Cardiac muscle cell (in vitro differentiated cells and primary cell): ENCODE measurements around the gene GP1BA. TPM values are rescaled to one million over a fixed set of nuclear protein-coding genes. Genes with fewer than 3 reads are reported as not detected.
A peak's percentile ranks its signal among the peaks of the same experiment; 100 is the strongest.

Experiments
- DNase-seq, 2 donors: peaks; one replicate each; pipeline versions ENCODE4 v3.0.0 to v3.0.0-alpha.2; 2010 to 2017; ENCODE audit warnings: low read depth in 1 of 2, low spot score in 1 of 2
- H3K27ac ChIP-seq: fragments of 200-600 bp; sonication (generic); 2 replicates; pipeline ENCODE4 v1.5.1; 2016
- H3K27me3 ChIP-seq: fragments of 200-600 bp; sonication (generic); 2 replicates; pipeline ENCODE4 v1.6.0; 2016; ENCODE audit warnings: control low read depth
- H3K36me3 ChIP-seq: fragments of 200-600 bp; sonication (generic); 2 replicates; pipeline ENCODE4 v1.5.1; 2016; ENCODE audit warnings: control low read depth
- H3K4me1 ChIP-seq: fragments of 200-600 bp; sonication (generic); 2 replicates; pipeline ENCODE4 v1.8.1; 2017; ENCODE audit warnings: low read depth, mild to moderate bottlenecking, mixed run types
- H3K4me3 ChIP-seq: fragments of 200-600 bp; sonication (generic); 2 replicates; pipeline ENCODE4 v1.5.1; 2016; ENCODE audit warnings: mild to moderate bottlenecking
- H3K9me3 ChIP-seq: fragments of 200-600 bp; sonication (generic); 2 replicates; pipeline ENCODE4 v1.5.1; 2017; ENCODE audit warnings: low read depth, mild to moderate bottlenecking, control low read depth
- polyA plus RNA-seq: library from polyadenylated mRNA; unstranded; fragments of >200 nt; fragmentation: Nextera tagmentation; extraction: Ambion mirVana; gene quantifications from 2 replicates; pipeline ENCODE4 v1.2.1, GENCODE V29; 2016
- total RNA-seq: library from RNA; depleted of rRNA; stranded (reverse); fragments of >200 nt; gene quantifications from 2 replicates; pipeline ENCODE4 v1.2.3, GENCODE V29; 2016
- TF ChIP-seq, protein P1 (sequence below): IDR thresholded peaks from 2 replicates; pipeline ENCODE4 v1.5.1; 2012; ENCODE audit warnings: low read depth, mild to moderate bottlenecking, low read length

The GP1BA gene
- total and polyA plus RNA-seq, 2 experiments from 2014 or later = 0.61 TPM; not detected in 1

GRCh38 chr17:4933646-4934045, 1.6 kb downstream of the GP1BA start:
- H3K9me3 ChIP-seq = no peaks in the 10 kb centered on the region
- no peak overlapping the region for H3K4me3 ChIP-seq
- peaks cover 4% of the 10 kb centered on the region for H3K4me1 ChIP-seq
- no peak for DNase-seq
- H3K27me3 ChIP-seq = no peaks in the 10 kb centered on the region
- TF ChIP-seq, protein P1, sequence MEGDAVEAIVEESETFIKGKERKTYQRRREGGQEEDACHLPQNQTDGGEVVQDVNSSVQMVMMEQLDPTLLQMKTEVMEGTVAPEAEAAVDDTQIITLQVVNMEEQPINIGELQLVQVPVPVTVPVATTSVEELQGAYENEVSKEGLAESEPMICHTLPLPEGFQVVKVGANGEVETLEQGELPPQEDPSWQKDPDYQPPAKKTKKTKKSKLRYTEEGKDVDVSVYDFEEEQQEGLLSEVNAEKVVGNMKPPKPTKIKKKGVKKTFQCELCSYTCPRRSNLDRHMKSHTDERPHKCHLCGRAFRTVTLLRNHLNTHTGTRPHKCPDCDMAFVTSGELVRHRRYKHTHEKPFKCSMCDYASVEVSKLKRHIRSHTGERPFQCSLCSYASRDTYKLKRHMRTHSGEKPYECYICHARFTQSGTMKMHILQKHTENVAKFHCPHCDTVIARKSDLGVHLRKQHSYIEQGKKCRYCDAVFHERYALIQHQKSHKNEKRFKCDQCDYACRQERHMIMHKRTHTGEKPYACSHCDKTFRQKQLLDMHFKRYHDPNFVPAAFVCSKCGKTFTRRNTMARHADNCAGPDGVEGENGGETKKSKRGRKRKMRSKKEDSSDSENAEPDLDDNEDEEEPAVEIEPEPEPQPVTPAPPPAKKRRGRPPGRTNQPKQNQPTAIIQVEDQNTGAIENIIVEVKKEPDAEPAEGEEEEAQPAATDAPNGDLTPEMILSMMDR = no peak
- H3K36me3 ChIP-seq = peaks cover 11% of the 10 kb centered on the region
- H3K27ac ChIP-seq = peak overlapping the region; percentile 34

GRCh38 chr17:4934173-4934979, 2.3 kb downstream of the GP1BA start:
- no peaks in the 10 kb centered on the region for H3K27me3 ChIP-seq
- TF ChIP-seq, protein P1 = peak; percentile 58
- DNase-seq = peak in 1 of 2 donors; percentile 59
- peaks cover 11% of the 10 kb centered on the region for H3K36me3 ChIP-seq
- H3K9me3 ChIP-seq = no peaks in the 10 kb centered on the region
- peak overlapping the region; percentile 34 for H3K27ac ChIP-seq
- H3K4me1 ChIP-seq = peaks cover 8% of the 10 kb centered on the region
- no peak overlapping the region for H3K4me3 ChIP-seq

DNA sequence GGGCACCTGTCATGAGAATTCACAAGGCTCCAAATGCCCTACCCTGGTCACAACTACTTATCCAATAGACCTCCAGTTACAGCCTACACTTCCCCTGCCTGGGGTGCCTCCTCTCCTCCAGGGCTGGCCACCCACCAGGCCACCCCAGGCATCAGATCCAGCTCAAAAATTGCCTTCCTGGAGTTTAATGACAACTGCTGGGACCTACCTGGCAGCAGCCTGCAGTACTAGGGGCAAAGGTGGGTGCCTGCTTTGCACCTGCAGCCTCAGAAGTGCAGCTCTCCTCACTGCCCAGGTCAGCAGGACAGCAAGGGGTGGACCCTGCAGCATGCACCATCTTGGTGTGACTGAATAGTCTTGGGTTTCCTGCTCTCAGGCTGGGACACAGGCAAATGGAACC, 3.6 kb downstream of the GP1BA start:
- no peak overlapping the region for H3K4me3 ChIP-seq
- TF ChIP-seq, protein P1 = no peak

DNA sequence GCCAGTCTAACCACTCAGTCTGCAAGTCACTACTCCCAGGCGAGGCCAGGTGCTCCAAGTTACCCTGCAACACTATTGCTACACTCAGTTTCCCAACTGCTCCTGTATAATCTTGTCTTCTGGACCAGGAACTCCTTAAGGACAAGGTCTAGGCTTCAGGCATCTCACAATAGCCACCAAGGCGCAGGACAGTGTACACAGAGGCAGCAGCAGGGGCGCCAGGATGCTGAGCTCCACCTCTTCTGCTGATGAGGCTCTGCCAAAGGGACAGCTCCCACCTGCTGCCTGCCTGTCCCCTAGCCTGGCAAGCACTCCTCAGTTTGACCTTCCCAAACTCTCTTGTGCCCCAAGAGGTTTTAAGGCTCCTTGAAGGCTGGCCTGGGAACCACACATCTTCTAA, 4.4 kb downstream of the GP1BA start:
- Histone ChIP-seq H3K9me3 (no peaks in the 10 kb centered on the region), H3K27ac (no peak overlapping the region)
- DNase-seq = no peak

More for the DNA sequence above, 3.6 kb downstream of the GP1BA start:
- no peaks in the 10 kb centered on the region for H3K27me3 ChIP-seq
- H3K9me3 ChIP-seq = no peaks in the 10 kb centered on the region
- DNase-seq = no peak
- H3K4me1 ChIP-seq = peaks cover 8% of the 10 kb centered on the region
- H3K36me3 ChIP-seq = peaks cover 11% of the 10 kb centered on the region
- no peak overlapping the region for H3K27ac ChIP-seq

GRCh38 chr17:4937553-4937952, 5.5 kb downstream of the GP1BA start:
- DNase-seq = no peak
- H3K27ac ChIP-seq = no peak overlapping the region
- no peak overlapping the region for H3K4me3 ChIP-seq
- TF ChIP-seq, protein P1 = no peak
- H3K4me1 ChIP-seq = peaks cover 16% of the 10 kb centered on the region
- H3K9me3 ChIP-seq = no peaks in the 10 kb centered on the region
- no peaks in the 10 kb centered on the region for H3K27me3 ChIP-seq
- peaks cover 15% of the 10 kb centered on the region for H3K36me3 ChIP-seq

More for the DNA sequence above, 4.4 kb downstream of the GP1BA start:
- H3K36me3 ChIP-seq = peaks cover 11% of the 10 kb centered on the region
- peaks cover 14% of the 10 kb centered on the region for H3K4me1 ChIP-seq
- H3K27me3 ChIP-seq = no peaks in the 10 kb centered on the region
- TF ChIP-seq, protein P1 = no peak
- no peak overlapping the region for H3K4me3 ChIP-seq
